Liver (tissue), 9 donors: ENCODE measurements around the gene ATF2. TPM values are rescaled to one million over a fixed set of nuclear protein-coding genes. Genes with fewer than 3 reads are reported as not detected.

Source experiments
- DNase-seq: peaks from one replicate; pipeline ENCODE4 v3.0.0-alpha.2; 2017; ENCODE audit warnings: low spot score
- H3K27ac ChIP-seq, 2 donors: one replicate each; pipeline ENCODE4 v1.7.0; 2013; ENCODE audit warnings: inconsistent platforms in 2 of 2, low read length in 2 of 2, control low read depth in 1 of 2, low read depth in 1 of 2, mild to moderate bottlenecking in 1 of 2
- H3K27me3 ChIP-seq, 4 donors: one replicate each; pipeline versions ENCODE4 v1.6.1 to v1.7.0; 2013; ENCODE audit warnings: low read length in 3 of 4, inconsistent platforms in 1 of 4, mild to moderate bottlenecking in 1 of 4, moderate library complexity in 1 of 4; ENCODE audit not compliant: control insufficient read depth in 4 of 4, insufficient read depth in 4 of 4
- H3K36me3 ChIP-seq, 4 donors: one replicate each; pipeline versions ENCODE4 v1.6.1 to v1.7.0; 2013; ENCODE audit warnings: low read length in 3 of 4, mild to moderate bottlenecking in 3 of 4, low read depth in 1 of 4, moderate library complexity in 1 of 4; ENCODE audit not compliant: control insufficient read depth in 4 of 4, insufficient read depth in 3 of 4
- H3K4me1 ChIP-seq, 4 donors: one replicate each; pipeline versions ENCODE4 v1.6.1 to v1.7.0; 2013; ENCODE audit warnings: low read length in 3 of 4, mild to moderate bottlenecking in 3 of 4, moderate library complexity in 1 of 4; ENCODE audit not compliant: control insufficient read depth in 4 of 4, insufficient read depth in 4 of 4
- H3K4me3 ChIP-seq, 3 donors: one replicate each; pipeline versions ENCODE4 v1.6.1 to v1.7.0; 2013; ENCODE audit warnings: low read length in 3 of 3, control low read depth in 1 of 3, low read depth in 1 of 3, mild to moderate bottlenecking in 1 of 3
- H3K9ac ChIP-seq, 2 donors: one replicate each; pipeline ENCODE4 v1.7.0; 2013; ENCODE audit warnings: low read length in 2 of 2, mild to moderate bottlenecking in 2 of 2, moderate library complexity in 2 of 2, control low read depth in 1 of 2, low read depth in 1 of 2
- H3K9me3 ChIP-seq, 4 donors: one replicate each; pipeline versions ENCODE4 v1.6.1 to v1.7.0; 2013; ENCODE audit warnings: low read length in 3 of 4; ENCODE audit not compliant: control insufficient read depth in 4 of 4
- ATF3 ChIP-seq: IDR thresholded peaks from 2 replicates; pipeline ENCODE4 v1.6.1; 2016; ENCODE audit warnings: antibody characterized with exemption
- GABPA ChIP-seq, 2 donors: IDR thresholded peaks in 1 of 2; conservative IDR thresholded peaks in 1 of 2; 2 replicates each; pipeline ENCODE4 v1.6.1; 2016; ENCODE audit warnings: antibody characterized with exemption in 2 of 2, mild to moderate bottlenecking in 1 of 2, moderate library complexity in 1 of 2
- HNF4A ChIP-seq, 2 donors: conservative IDR thresholded peaks; 2 replicates each; pipeline ENCODE4 v1.6.1; 2016; ENCODE audit warnings: antibody characterized with exemption in 2 of 2, mild to moderate bottlenecking in 2 of 2
- HNF4G ChIP-seq: IDR thresholded peaks from 2 replicates; pipeline ENCODE4 v1.6.1; 2016; ENCODE audit warnings: antibody characterized with exemption
- JUND ChIP-seq, 2 donors: IDR thresholded peaks; 2 replicates each; pipeline ENCODE4 v1.6.1; 2016; ENCODE audit warnings: antibody characterized with exemption in 2 of 2
- MAX ChIP-seq: IDR thresholded peaks from 2 replicates; pipeline ENCODE4 v1.6.1; 2016; ENCODE audit warnings: antibody characterized with exemption
- NR2F2 ChIP-seq: IDR thresholded peaks from 2 replicates; pipeline ENCODE4 v1.6.1; 2016; ENCODE audit warnings: antibody characterized with exemption
- RAD21 ChIP-seq, 2 donors: IDR thresholded peaks; 2 replicates each; pipeline ENCODE4 v1.6.1; 2016; ENCODE audit warnings: antibody characterized with exemption in 2 of 2, mild to moderate bottlenecking in 2 of 2
- REST ChIP-seq: IDR thresholded peaks from 2 replicates; pipeline ENCODE4 v1.6.1; 2016; ENCODE audit warnings: antibody characterized with exemption, mild to moderate bottlenecking
- RXRA ChIP-seq, 2 donors: IDR thresholded peaks; 2 replicates each; pipeline ENCODE4 v1.6.1; 2017 to 2018; ENCODE audit warnings: antibody characterized with exemption in 2 of 2, mild to moderate bottlenecking in 1 of 2
- ZBTB33 ChIP-seq: IDR thresholded peaks from 2 replicates; pipeline ENCODE4 v1.6.1; 2016; ENCODE audit warnings: antibody characterized with exemption
- WGBS: extraction: QIAGEN DNeasy Blood & Tissue Kit; methylation state at CpG from one replicate; pipeline ENCODE4 v1.1.7; 2013; 5-methylcytosine and 5-hydroxymethylcytosine counted together
- polyA plus RNA-seq, 2 donors: library from polyadenylated mRNA; stranded (reverse) in 1 of 2; unstranded in 1 of 2; fragments of 200-250 nt in 1 of 2; fragments of >200 nt in 1 of 2; fragmentation: Nextera tagmentation in 1 of 2; extraction: Ambion mirVana in 1 of 2; gene quantifications; one replicate each; pipeline versions ENCODE4 v1.2.1 to v1.2.3, GENCODE V29; 2013 to 2015
- total RNA-seq, 2 donors: library from RNA; depleted of rRNA; stranded (reverse); fragments of >200 nt; gene quantifications; one replicate each; pipeline ENCODE4 v1.2.3, GENCODE V29; 2014
- donor health status: healthy.
- donor health status: healthy.
- donor health status: healthy.
- donor health status: healthy.
- donor health status: healthy.

ATF2 gene
- total and polyA plus RNA-seq, 4 donors, result 10.4 to 34.0 (median 17.2) TPM

GRCh38 chr2:175063741-175064140 lies 104.3 kb downstream of the ATF2 start:
- Histone ChIP-seq H3K9me3 (no peaks in the 10 kb centered on the region), H3K36me3 (peaks cover 0 to 4% (median 2%) of the 10 kb centered on the region in 4 donors), H3K27ac (no peak overlapping the region), H3K4me1 (no peaks in the 10 kb centered on the region), H3K4me3 (no peak overlapping the region), H3K9ac (no peak overlapping the region), H3K27me3 (no peaks in the 10 kb centered on the region)
- no peak for DNase-seq
- TF ChIP-seq HNF4G (no peak), HNF4A (conservative IDR thresholded peaks at IDR 0.05) (no peak), JUND (IDR thresholded peaks at IDR 0.05) (no peak), ATF3 (no peak), RXRA (IDR thresholded peaks at IDR 0.05) (no peak)
- 94% methylated on average over 2 of the region's 2 CpGs for WGBS

DNA sequence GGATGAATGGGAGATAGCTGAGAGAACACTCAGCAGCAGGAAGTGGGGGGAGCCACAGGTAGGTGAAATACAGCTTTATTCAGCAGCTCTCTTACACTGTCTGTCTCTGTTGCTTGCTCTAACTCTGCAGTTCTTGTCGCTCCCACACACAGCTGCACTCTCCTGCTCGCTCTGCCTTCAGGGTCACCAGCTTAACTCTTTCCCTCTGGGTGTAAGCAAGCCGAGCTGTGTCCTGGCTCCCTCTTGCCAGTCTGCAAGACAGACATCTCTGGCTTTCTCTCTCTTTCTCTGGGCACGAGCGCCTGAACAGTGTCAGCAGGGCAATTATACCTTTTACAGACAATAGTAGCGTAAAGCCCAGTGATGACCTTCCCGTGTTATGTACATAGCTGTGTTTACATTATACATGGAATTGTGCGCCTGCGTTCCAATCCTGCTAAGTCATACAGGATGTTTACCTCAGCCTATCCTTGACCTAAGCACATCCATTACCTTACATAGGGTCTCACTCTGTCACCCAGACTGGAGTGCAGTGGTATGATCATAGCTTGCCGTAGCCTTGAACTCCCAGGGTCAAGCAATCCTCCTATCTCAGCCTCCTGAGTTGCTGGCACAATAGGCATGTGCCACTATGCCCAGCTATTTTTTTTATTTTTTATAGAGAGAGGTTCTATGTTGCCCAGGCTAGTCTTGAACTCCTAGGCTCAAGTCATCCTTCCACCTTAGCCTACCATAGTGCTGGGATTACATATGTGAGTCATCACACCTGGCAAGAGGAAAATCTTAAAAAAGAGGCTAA lies 105.0 kb downstream of the ATF2 start:
- Histone ChIP-seq H3K4me3 (no peak overlapping the region), H3K36me3 (peaks cover 0 to 4% (median 2%) of the 10 kb centered on the region in 4 donors), H3K9ac (no peak overlapping the region), H3K4me1 (no peaks in the 10 kb centered on the region), H3K27me3 (no peaks in the 10 kb centered on the region), H3K27ac (no peak overlapping the region), H3K9me3 (no peaks in the 10 kb centered on the region)
- 97% methylated on average over 10 of the region's 10 CpGs for WGBS
- no peak for DNase-seq
- TF ChIP-seq HNF4A (conservative IDR thresholded peaks at IDR 0.05) (no peak), NR2F2 (no peak), RAD21 (IDR thresholded peaks at IDR 0.05) (no peak), ZBTB33 (no peak), REST (no peak), RXRA (IDR thresholded peaks at IDR 0.05) (no peak), MAX (no peak), GABPA (IDR thresholded peaks at IDR 0.05 in 1 of 2, conservative IDR thresholded peaks at IDR 0.05 in 1 of 2) (no peak)
